Activated CD8-positive, alpha-beta memory T cell treated with anti-CD3 and anti-CD28 coated beads, Interleukin-2, amount 50 U/mL, for 24 hours (primary cell): ENCODE measurements around the gene HIPK2.
A peak's percentile ranks its signal among the peaks of the same experiment; 100 is the strongest.
"Not testable (repeated sequence)": the region's sequence is repeated elsewhere in the genome, so short reads cannot be mapped to it uniquely, and the experiment has no call there.

ENCODE experiments used
- DNase-seq: peaks from one replicate; pipeline ENCODE4 v3.0.0-alpha.2; 2020; ENCODE audit errors: extremely low read depth

The HIPK2 gene

DNA sequence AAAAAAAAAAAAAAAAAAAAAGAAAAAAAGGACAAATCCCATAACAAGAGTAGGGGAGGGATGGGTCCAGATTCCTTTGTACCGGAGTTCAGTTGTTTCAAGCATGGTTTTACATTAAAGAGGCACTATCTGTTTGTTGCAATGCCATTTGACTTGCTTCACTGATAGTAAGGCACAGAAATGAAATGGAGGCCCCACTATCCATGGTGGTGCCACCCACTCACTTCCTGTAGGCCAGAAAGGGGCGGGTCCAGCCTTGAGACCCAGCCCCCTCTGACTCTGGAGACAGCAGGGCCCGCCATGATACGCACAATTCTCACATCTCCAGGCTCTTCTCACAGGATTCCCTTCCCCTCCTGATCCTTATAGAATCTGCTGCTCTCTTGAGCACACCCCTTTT lies 154.3 kb downstream of the HIPK2 start:
- no peak for DNase-seq

DNA sequence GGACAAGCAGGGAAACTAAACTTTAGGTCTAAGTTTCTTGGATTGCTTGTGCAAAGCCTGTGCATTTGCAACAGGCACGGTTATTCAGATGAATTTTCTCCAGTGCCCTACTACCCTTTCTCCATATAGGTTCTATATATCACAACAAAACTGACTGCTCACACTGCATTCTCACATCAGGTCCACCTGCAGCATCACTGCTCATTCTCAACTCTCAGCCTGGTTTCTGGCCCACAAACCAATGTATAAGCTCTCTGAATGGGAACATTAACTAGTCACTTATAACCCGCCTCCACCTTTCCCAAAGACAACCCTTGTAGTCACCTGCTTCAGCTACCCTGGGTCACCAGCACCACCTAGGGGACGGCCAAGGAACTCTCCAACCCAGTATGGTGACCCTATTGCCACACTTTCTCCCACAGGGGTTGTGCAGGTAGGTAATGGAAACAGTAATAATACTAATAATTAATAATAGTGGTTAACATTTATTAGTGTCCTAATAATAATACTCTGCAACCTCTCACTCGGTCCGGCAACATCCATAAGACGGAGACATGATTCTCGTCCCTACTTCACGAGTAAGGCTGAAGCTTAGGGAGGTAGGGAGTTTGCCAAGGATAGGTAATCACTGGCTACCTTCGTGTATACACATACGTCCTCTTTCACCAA lies 157.0 kb downstream of the HIPK2 start:
- DNase-seq: peak; percentile 27

DNA sequence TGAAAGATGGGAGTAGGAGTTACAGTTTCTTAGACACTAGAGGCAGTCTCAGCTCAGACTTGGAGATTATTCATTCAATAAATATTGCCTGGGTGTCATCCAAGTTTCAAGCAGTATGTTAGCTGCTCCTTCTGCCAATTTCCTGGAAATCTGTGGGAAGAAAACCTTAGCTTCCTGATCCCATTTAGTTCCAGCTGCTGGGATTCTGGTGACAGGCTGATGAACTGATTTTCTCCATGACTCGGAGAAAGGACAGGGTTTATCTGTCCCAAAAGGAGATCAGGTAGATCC lies 158.5 kb downstream of the HIPK2 start:
- DNase-seq: no peak

DNA sequence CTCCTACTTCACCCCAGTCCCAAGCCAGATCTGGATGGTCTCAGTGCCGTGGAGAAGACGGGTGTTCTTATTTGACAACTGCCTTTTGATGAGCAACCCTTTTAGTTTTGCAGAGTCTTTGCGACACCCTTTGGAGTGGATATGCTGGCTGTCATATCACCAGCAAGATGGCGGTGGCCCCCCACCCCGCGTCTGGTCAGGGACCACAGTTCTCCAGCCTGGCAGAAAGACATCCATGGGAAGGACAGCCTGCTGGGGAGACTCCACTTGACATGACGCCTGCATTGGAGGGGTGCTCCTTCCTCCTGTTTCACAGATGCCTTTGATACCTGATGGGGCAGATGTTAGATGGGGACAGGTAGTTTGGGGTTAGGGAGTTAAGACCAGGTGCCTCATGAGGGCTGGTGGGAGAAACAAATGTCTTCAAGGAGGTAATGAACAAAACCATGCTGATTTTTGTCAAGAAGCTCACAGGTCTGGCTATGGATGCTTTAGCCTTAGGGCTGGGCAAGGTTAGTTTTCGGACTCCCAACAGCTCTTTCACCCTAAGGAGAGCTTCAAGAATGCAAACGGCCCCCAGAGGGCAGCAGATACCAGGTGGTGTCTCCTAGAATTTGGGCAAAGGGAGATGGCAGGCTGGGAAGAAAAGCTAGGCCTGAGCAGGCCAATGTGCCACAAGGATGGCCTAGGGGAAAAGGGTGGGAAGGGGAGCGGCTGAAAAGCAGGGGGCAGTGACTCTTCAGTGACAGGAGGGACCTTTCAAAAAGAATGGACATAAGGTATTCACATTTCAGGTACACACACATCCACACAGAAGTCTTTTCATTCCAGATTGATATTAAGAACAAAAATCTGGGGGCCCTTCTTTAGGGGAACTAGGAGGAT lies 159.1 kb downstream of the HIPK2 start:
- no peak for DNase-seq

DNA sequence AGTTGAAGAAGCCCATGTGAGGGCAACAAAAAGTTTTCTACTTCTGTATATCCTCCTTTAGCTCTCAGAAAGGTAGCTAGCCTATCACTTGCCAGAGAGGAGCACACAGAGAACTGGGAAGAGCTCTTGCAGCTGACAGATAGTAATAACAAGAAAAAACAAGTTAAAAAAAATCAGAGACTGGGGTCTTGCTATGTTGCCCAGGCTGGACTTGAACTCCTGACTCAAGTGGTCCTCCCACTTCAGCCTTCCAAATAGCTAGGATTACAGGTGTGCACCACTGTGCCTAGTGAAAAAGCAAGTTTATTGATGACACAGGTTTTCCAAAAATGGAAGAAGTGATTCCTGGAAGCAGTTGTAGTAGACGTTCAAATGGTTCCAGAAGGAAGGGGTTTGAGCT lies 160.7 kb downstream of the HIPK2 start:
- no peak for DNase-seq

DNA sequence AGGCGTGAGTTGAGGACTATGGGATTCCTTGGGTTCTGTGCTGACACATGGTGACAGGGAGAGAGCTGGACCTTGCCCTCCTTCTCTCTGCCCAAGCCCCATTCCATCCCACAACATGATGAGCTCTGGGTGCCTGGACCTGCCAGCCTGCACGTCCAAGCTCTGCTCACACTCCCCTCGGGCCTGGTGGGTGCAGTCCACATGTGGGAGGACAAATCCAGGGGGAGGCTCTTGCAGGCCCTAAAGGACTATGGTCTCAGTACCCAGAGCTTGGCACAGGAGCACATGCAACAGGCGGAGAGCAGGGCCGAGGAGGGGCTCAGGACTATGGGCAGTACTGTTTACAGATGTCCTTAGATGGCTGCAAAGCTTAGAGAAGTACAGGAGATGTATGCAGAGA lies 162.9 kb downstream of the HIPK2 start:
- DNase-seq: no peak

DNA sequence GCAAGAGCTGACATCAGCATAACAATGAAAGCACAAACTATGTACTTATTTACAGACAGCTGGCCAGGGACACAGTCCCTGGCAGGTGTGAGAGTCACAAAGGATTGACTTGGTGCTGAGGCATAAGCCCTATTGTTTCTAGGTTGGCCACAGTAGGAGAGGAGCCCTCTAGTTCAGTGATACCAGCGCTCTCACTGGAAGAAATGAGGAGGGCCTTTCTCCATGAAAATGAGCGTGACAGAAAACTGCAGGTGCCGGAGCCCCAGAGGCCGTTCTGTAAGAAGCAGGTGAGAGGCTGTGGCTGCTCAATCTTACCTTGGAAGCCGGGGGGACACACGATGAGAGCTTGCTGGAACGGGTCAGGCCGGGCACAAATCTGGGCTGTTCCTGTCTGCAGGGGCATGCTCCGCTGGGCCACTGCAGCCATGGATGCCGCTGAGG lies 163.8 kb downstream of the HIPK2 start:
- DNase-seq: no peak

DNA sequence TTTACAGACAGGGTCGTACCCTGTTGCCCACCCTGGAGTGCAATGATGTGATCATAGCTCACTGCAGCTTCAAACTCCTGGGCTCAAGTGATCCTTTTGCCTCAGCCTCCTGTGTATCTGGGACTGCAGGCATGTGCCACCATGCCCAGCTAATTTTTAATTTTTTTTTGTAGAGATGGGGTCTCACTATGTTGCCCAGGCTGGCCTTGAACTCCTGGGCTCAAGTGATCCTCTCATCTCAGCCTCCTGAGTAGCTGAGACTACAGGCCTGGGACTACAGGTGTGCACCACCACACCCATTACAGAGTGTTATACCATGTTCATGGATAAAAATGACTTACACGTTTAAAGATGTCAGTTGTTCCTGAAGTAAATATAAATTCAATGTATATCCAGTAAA lies 166.2 kb downstream of the HIPK2 start:
- not testable (repeated sequence) for DNase-seq

DNA sequence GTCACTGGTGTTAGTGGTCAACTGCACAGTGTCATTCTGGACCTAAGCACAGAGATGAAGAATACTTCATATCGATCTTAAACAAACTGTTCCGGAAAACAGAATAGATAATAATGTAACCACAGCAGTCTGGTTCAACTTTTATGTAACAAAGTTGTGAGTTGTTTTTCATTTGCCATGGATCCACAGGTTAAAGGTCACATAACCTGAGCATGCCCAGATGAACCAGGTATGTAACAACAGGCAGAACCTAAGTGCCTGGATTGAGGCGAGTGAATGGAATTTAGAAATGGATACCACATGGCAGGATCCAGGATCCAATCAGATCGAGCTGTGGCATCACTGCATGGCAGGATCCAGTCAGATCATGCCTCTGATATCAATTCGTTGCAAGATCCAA lies 167.2 kb downstream of the HIPK2 start:
- no peak for DNase-seq

DNA sequence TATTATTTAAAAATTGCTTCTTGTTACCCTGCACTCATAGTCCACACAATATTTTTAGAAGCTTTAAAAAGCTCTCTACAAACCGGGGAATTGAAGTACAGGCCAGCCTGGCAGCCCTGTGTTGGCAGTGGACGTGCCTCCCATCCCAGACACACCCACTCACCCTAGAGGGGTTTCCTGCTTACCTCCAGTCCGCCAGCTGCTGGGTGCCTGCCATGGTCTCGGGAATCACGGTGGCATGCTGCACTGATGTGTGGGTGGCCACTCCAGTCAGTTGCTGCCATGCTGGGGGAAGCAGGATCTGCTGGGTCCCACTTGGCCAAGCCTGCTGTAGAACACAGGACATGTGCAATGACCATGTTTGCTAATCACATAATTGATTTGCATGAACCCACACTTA lies 173.9 kb downstream of the HIPK2 start:
- no peak for DNase-seq

DNA sequence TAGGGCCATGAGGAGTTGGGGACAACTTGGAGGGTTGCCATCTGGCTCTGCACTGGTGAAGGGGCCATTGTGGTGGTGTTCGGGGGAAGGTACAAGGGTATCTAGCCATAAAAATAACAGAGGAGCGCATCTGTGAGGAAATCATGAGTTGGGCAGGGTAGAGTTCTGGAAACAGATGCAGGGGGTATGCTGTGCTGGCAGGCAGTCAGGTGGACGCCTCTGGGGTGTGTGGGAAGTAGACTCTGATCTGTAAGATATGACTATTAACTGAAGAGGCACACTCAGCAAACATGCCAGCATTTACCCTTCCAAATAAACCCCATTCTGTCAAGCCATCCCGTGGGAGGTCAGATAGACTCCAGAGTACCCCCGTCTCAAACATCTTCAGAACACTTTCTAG lies 174.5 kb downstream of the HIPK2 start:
- DNase-seq: no peak

DNA sequence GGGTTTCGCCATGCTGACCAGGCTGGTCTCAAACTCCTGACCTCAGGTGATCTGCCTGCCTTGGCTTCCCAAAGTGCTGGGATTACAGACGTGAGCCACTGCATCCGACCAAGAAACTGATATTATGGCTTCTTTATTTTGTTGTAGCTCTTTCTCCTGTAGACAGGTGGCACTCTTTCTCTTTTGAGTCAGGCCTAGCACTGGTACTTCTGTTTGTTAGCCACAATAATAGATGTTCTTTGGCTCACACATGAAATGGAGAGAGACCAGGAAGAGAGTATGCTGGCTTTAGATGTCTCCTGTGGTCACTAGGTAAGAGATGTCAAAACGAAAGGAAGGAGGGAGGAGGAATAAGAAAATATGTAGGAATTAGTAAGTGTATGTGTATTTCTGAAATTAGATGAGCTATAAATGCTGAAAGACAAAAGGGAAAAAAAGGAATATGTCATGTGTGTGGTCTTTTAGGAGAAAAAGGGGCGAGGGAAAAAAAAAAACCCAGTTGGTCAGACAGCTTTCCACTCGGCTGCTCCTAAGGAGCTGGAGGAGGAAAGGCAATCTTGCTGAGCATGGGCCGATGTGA lies 175.6 kb downstream of the HIPK2 start:
- DNase-seq: no peak

DNA sequence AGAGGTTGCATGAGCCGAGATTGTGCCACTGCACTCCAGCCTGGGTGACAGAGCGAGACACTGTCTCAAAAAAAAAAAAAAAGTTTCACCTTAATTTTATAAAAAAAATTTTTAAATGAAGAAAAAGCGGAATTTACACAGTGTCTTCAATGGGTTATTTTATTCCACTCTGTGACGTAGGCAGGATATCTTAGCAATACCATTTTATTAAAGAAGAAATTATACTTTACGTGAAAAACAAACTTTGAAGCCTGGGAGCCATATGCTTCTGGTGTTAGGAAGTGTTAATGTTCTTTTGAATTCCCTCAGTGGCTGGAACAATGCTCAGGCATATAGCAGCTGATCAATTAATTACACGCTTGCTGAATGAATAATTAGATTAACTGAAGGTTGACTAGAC lies 176.6 kb downstream of the HIPK2 start:
- no peak for DNase-seq

DNA sequence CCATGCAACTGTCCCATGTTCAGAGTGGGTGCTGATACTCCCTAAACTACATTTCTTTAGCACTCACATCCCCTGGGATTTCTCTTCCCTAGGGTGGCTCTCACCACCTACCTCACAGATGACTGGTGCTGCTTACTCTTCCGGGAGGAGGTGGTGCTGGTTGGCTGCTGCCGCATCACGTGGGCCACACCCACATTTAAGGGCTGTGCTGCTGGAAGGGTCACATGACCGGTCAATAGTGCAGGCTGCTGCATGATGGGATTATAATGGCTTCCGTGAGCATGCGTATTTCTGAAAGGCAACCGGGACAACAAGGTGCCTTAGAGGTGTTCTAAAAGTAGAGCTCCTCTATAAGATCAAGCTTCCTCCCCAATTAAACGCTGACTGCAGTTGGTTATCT lies 177.5 kb downstream of the HIPK2 start:
- no peak for DNase-seq

DNA sequence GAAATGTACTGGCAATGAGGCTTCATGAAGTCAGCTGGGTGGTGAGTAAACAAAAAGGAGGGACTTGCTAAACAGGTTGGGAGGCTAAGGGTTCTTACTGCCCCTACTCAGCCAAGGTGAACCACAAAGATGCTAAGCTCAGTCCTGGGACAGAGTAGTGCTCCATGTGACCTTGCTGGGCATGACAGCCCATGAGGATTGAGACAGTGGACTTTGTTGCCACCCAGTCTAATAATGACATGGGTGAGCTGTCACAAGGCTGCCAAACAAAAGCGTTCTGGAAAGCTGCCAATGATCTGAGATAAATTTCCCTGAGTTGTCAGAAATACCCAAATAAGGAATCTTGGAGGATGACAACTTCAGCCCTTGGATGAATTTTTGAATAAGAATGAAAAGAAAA lies 179.2 kb downstream of the HIPK2 start:
- DNase-seq: no peak

DNA sequence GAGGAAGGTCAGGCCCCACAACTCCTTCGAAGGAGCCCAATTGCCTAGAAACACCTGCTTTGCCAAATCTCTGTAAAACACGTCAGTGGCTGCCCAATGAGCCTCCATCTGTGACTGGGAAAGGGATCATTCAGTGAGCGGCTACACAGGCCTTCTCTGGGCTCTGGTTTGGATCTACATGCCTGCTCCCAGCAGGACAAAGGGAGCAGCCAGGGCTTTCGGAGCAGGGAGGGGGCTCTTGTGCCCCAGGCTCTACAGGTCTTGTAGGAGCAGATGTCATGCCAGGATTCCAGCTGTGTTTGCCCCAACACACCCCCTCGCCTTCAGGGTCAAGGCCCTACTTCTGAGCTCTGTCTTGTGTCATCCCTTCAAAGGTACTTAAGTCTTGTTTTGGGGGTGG lies 180.8 kb downstream of the HIPK2 start:
- DNase-seq: no peak

DNA sequence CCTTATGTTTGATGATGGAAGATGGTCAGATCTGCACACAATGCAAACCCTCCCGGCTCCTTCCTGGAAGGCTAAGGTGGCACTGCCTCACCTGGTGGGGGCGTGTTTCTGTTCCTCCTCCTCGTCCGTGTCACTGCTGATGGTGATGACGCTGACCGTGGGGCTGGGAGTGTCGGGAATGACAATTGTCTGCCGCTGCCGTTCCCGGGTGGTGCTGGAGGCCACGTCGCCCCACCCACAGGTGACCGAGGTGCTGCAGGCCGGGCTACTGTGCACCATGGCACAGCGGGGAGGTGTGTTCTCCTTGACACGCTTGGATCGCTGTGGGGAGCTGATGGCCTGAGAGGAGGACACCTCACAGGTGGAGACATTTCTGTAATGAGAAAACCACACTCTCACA lies 181.2 kb downstream of the HIPK2 start:
- no peak for DNase-seq

DNA sequence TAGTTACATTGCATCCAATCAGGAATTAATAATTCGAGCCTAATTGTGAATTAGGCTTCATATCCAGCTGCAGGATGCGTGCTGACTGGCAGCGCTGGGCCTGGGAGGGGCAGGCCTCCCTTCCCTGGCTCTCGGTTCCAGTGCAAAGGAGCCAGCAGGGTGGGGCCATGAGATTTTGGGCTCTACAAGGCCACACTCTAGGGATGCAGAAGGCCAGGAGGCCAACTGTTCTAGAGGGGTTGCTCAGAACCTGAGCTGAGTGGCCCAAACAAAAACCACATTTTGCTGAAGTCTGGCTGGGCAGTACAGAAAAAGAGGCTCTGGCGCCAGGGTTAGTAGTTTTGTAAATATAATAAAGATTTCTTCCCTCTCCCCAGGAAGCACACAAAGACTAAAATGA lies 182.0 kb downstream of the HIPK2 start:
- DNase-seq: no peak

DNA sequence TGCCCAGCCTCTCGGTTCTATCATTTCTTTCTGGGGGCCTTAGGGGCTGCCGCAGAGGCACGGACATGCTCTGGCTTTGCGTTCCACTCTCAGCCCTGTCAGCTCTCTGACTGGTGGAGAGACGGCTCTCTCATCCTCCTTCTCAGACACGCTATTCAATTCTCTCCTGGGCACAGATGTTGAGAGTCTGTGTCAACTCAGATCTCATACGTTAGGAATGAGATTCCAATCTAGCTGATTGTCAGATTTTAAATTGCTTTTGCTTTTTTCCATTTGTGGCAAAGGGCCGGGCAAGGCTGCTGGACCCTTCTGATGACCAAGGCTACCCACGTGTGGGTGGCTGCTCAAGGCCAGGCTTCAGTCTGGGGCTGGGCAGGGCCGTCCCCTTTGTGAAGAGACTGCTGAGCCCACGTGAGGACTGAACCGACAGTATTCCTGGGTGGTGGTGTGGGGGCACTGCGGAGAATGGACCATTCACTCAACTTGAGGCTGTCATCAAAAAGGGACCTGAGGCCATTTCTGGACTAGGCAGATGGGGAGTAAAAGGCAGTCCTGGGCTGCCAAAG lies 182.8 kb downstream of the HIPK2 start:
- DNase-seq: no peak

DNA sequence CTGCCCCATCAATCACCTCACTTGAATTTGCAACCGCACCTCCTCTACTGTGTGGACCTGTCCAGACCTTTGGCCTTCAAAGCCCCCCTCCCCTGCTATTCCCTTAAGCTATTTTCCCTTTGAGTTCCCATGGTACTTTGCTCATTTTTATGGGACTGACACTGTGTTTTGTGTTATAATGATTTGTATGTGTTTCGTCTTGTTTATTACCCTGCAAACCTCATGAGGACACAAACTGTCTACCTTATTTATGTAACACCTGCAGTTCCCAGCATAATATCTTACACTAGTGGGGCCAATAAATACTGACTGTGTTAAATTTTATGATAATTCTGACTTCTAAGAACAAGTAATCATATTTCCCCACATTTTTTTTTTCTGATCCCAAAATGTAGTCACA lies 183.7 kb downstream of the HIPK2 start:
- no peak for DNase-seq

DNA sequence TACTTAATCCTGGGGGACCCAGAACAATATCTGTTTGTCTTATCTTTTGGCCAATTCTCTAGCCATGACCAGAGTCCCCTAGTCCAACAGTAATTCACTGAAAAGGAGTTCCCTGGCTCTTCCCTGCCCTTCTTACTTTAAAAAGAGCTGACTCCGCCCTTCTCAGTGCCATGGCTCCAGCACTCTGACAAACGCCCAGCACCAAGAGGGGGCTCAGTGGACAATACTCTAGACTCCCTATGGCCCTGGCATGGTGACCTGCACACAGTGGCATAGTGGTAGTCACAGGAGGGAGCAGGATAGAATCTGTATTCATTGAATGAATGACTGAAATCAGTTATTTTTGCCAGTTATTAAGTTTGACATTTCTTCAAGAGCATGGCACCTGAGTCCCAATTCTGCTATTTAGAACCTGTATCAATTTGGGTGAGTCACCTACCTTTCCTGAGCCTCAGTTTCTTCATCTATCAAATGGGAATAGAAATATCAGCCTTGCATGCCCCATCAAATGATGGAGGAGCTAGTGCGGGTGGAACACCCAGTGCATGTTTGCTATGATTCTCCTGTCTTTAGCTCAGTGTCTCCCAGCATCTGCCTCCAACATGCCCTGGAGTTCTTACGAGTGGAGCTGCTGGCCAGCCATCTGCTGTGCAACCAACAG lies 184.9 kb downstream of the HIPK2 start:
- no peak for DNase-seq

DNA sequence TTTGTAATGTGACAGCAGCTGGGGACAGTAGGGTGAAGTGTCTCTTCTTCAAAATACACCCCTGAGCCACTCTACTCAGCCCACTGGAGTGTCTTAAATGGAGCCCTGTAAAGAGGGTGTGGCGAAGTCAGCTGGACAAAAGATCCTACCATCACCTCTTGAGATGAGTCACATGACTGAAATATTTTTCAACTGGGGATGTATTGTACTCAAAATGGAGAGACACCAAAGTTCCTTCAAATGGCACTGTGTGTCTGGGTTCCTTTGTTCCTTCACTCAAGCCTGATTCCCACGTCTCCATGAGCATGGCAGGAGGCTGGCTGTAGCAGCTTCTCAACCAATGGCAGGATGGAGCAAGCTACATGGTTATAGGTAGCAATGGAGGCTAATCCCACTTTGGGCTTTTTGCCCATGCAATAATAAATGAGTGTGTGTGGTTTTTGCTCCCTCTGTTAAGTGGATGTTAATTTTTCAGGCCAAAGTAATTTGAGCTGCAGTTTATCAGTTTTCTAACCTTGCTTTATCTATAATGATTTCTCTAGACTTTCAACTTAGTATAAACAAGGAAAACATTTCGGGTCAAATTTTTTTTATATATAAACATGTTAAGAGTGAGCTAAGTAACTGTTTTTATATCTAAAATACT lies 186.1 kb downstream of the HIPK2 start:
- DNase-seq: no peak
